Esophagus squamous epithelium (tissue), 5 donors: ENCODE results near the gene MMADHC. TPM values are rescaled to one million over a fixed set of nuclear protein-coding genes. Genes with fewer than 3 reads are reported as not detected.

Experiments
- DNase-seq: peaks from one replicate; lab custom pipeline; 2025; lab: John Stamatoyannopoulos, UW
- H3K27ac ChIP-seq, 4 donors: fragments of 200-600 bp; sonication (generic); one replicate each; pipeline ENCODE4 v1.5.1; 2016 to 2019; ENCODE audit warnings: mild to moderate bottlenecking in 1 of 4
- H3K27me3 ChIP-seq, 4 donors: fragments of 200-600 bp; sonication (generic); 1 replicate in 3 of 4; 2 replicates in 1 of 4; pipeline versions ENCODE4 v1.5.1 to v1.6.0; 2017 to 2021; ENCODE audit warnings: antibody characterized with exemption in 1 of 4
- H3K36me3 ChIP-seq, 3 donors: fragments of 200-600 bp; sonication (generic); one replicate each; pipeline ENCODE4 v1.5.1; 2016 to 2019
- H3K4me1 ChIP-seq, 3 donors: fragments of 200-600 bp; sonication (generic); one replicate each; pipeline ENCODE4 v1.5.1; 2017 to 2019
- H3K4me3 ChIP-seq, 4 donors: fragments of 200-600 bp; sonication (generic); 1 replicate in 3 of 4; 2 replicates in 1 of 4; pipeline ENCODE4 v1.5.1; 2016 to 2019; ENCODE audit warnings: mild to moderate bottlenecking in 2 of 4, moderate library complexity in 1 of 4
- H3K9me3 ChIP-seq, 3 donors: fragments of 200-600 bp; sonication (generic); one replicate each; pipeline ENCODE4 v1.5.1; 2016 to 2019
- CTCF ChIP-seq, 6 experiments: fragments of 450-650 bp in 4 of 6; fragments of 200-600 bp in 2 of 6; sonication (generic) in 2 of 6; IDR thresholded peaks; one replicate each; pipeline ENCODE4 v1.5.1; 2016 to 2019; ENCODE audit warnings: antibody characterized with exemption in 6 of 6, mild to moderate bottlenecking in 4 of 6, moderate library complexity in 4 of 6
- POLR2A ChIP-seq, 4 donors: fragments of 450-650 bp; IDR thresholded peaks; one replicate each; pipeline ENCODE4 v1.6.1; 2017; ENCODE audit warnings: antibody characterized with exemption in 4 of 4, mild to moderate bottlenecking in 4 of 4, moderate library complexity in 3 of 4
- WGBS, 2 donors: methylation state at CpG; one replicate each; pipeline ENCODE4 v1.1.5; 2018; 5-methylcytosine and 5-hydroxymethylcytosine counted together
- intact Hi-C: fragments of 100-400 bp; cut with DNase I; formaldehyde crosslinking; loops from one replicate; pipeline ENCODE4 v1.15.0; 2022
- total RNA-seq, 4 donors: library from RNA; depleted of rRNA; stranded (reverse); fragments of >200 nt; gene quantifications; one replicate each; pipeline ENCODE4 v1.1.0, GENCODE V29; 2016
- donor health status: DM: yes; HTN: yes; CAD: no.

Gene MMADHC
- total RNA-seq, 4 donors from 2014 or later, result 71.9 to 134 (median 110) TPM

- no peak overlapping the region for H3K27ac ChIP-seq
- no peaks in the 10 kb centered on the region for H3K36me3 ChIP-seq
- no peak overlapping the region for H3K4me3 ChIP-seq
- H3K27me3 ChIP-seq, result no peaks in the 10 kb centered on the region
- intact Hi-C loops, result no loop called here
- no peaks in the 10 kb centered on the region for H3K4me1 ChIP-seq
- WGBS, 2 donors, result 62 to 67% methylated on average over 2 of the region's 2 CpGs
- no peak for DNase-seq
- TF ChIP-seq CTCF (IDR thresholded peaks at IDR 0.05) (no peak), POLR2A (IDR thresholded peaks at IDR 0.05) (no peak)
- no peaks in the 10 kb centered on the region for H3K9me3 ChIP-seq
Measured at GRCh38 chr2:149625671-149626070, 38.1 kb upstream of the MMADHC start.

GRCh38 chr2:149625271-149625670 lies 37.7 kb upstream of the MMADHC start:
- 83 to 93% methylated on average over 3 of the region's 3 CpGs for WGBS, 2 donors
- TF ChIP-seq CTCF (IDR thresholded peaks at IDR 0.05) (no peak), POLR2A (IDR thresholded peaks at IDR 0.05) (no peak)
- intact Hi-C loops, result no loop called here

GRCh38 chr2:149622343-149622742 lies 34.8 kb upstream of the MMADHC start:
- H3K9me3 ChIP-seq, result no peaks in the 10 kb centered on the region
- no peaks in the 10 kb centered on the region for H3K36me3 ChIP-seq
- no peak overlapping the region for H3K4me3 ChIP-seq
- no peaks in the 10 kb centered on the region for H3K4me1 ChIP-seq
- intact Hi-C loops, result no loop called here
- no peak for TF ChIP-seq CTCF (IDR thresholded peaks at IDR 0.05)
- no peak for TF ChIP-seq POLR2A (IDR thresholded peaks at IDR 0.05)
- no peaks in the 10 kb centered on the region for H3K27me3 ChIP-seq
- no peak overlapping the region for H3K27ac ChIP-seq
- no peak for DNase-seq
- 88 to 100% methylated on average over 1 of the region's 1 CpG for WGBS, 2 donors

More at GRCh38 chr2:149625271-149625670, 37.7 kb upstream of the MMADHC start:
- Histone ChIP-seq H3K27ac (no peak overlapping the region), H3K9me3 (no peaks in the 10 kb centered on the region), H3K36me3 (no peaks in the 10 kb centered on the region), H3K27me3 (no peaks in the 10 kb centered on the region), H3K4me3 (no peak overlapping the region), H3K4me1 (no peaks in the 10 kb centered on the region)
- DNase-seq, result no peak

- Histone ChIP-seq H3K36me3 (no peaks in the 10 kb centered on the region), H3K9me3 (no peaks in the 10 kb centered on the region), H3K27me3 (no peaks in the 10 kb centered on the region), H3K27ac (no peak overlapping the region), H3K4me3 (no peak overlapping the region), H3K4me1 (peaks cover 0 to 4% (median 0%) of the 10 kb centered on the region in 3 donors)
- intact Hi-C loops, result no loop called here
- TF ChIP-seq POLR2A (IDR thresholded peaks at IDR 0.05) (no peak), CTCF (IDR thresholded peaks at IDR 0.05) (no peak)
- DNase-seq, result no peak
Measured at GRCh38 chr2:149617476-149617875, 29.9 kb upstream of the MMADHC start.

GRCh38 chr2:149616681-149617456 lies 29.3 kb upstream of the MMADHC start:
- no peaks in the 10 kb centered on the region for H3K36me3 ChIP-seq
- no peak overlapping the region for H3K4me3 ChIP-seq
- H3K27me3 ChIP-seq, result no peaks in the 10 kb centered on the region
- intact Hi-C loops, result no loop called here
- DNase-seq, result no peak
- WGBS, 2 donors, result 79 to 81% methylated on average over 3 of the region's 3 CpGs
- TF ChIP-seq POLR2A (IDR thresholded peaks at IDR 0.05), result no peak
- no peak for TF ChIP-seq CTCF (IDR thresholded peaks at IDR 0.05)
- no peak overlapping the region for H3K27ac ChIP-seq
- peaks cover 0 to 10% (median 1%) of the 10 kb centered on the region in 3 donors for H3K4me1 ChIP-seq
- no peaks in the 10 kb centered on the region for H3K9me3 ChIP-seq
